Thyroid gland (tissue), 4 donors: ENCODE measurements around the gene ANKRD34A. TPM values are rescaled to one million over a fixed set of nuclear protein-coding genes. Genes with fewer than 3 reads are reported as not detected.

Source experiments
- DNase-seq, 2 donors: peaks; one replicate each; pipeline ENCODE4 v3.0.0-alpha.2; 2019
- H3K27ac ChIP-seq, 3 donors: fragments of 200-600 bp; sonication (generic); 1 replicate in 2 of 3; 2 replicates in 1 of 3; pipeline ENCODE4 v1.5.1; 2016 to 2019; ENCODE audit warnings: mild to moderate bottlenecking in 1 of 3, moderate library complexity in 1 of 3
- H3K27me3 ChIP-seq: fragments of 200-600 bp; sonication (generic); one replicate; pipeline ENCODE4 v1.5.1; 2019
- H3K36me3 ChIP-seq, 2 donors: fragments of 200-600 bp; sonication (generic); one replicate each; pipeline ENCODE4 v1.5.1; 2016 to 2019
- H3K4me1 ChIP-seq, 2 donors: fragments of 200-600 bp; sonication (generic); one replicate each; pipeline ENCODE4 v1.5.1; 2017 to 2019
- H3K4me3 ChIP-seq, 3 donors: fragments of 200-600 bp; sonication (generic); replicated peaks in 1 of 3; 1 replicate in 2 of 3; 2 replicates in 1 of 3; pipeline ENCODE4 v1.5.1; 2016; ENCODE audit warnings: mild to moderate bottlenecking in 1 of 3
- H3K9me3 ChIP-seq: fragments of 200-600 bp; sonication (generic); one replicate; pipeline ENCODE4 v1.5.1; 2017
- CTCF ChIP-seq, 6 experiments: fragments of 200-600 bp in 3 of 6; fragments of 450-650 bp in 3 of 6; sonication (generic) in 3 of 6; IDR thresholded peaks; one replicate each; pipeline ENCODE4 v1.5.1; 2016 to 2019; ENCODE audit warnings: antibody characterized with exemption in 6 of 6, mild to moderate bottlenecking in 2 of 6, inconsistent platforms in 1 of 6, moderate library complexity in 1 of 6
- POLR2A ChIP-seq, 2 donors: fragments of 450-650 bp; IDR thresholded peaks; one replicate each; pipeline ENCODE4 v1.6.1; 2017; ENCODE audit warnings: antibody characterized with exemption in 2 of 2, mild to moderate bottlenecking in 2 of 2, moderate library complexity in 1 of 2
- WGBS, 2 donors: methylation state at CpG; one replicate each; pipeline ENCODE4 v1.1.5; 2017; 5-methylcytosine and 5-hydroxymethylcytosine counted together
- intact Hi-C: fragments of 100-400 bp; cut with DNase I; formaldehyde crosslinking; loops from one replicate; pipeline ENCODE4 v1.15.1; 2023
- total RNA-seq, 4 donors: library from RNA; depleted of rRNA; stranded (reverse); fragments of >200 nt; gene quantifications; one replicate each; pipeline ENCODE4 v1.2.3, GENCODE V29; 2016

ANKRD34A gene
- total RNA-seq, 4 donors from 2014 or later, result 0.13 to 2.0 (median 0.97) TPM

GRCh38 chr1:145962157-145963102 lies 1.9 kb downstream of the ANKRD34A start:
- peak; percentile 53 to 56 for DNase-seq
- no peaks in the 10 kb centered on the region for H3K27me3 ChIP-seq
- WGBS, 2 donors, result 13 to 15% methylated on average over 20 of the region's 36 CpGs
- H3K36me3 ChIP-seq, result no peaks in the 10 kb centered on the region
- H3K9me3 ChIP-seq, result no peaks in the 10 kb centered on the region
- H3K4me1 ChIP-seq, result peaks cover 22 to 32% of the 10 kb centered on the region in 2 donors
- H3K4me3 ChIP-seq, result peak overlapping the region in 2 of 3 donors; percentile 61 to 73
- no peak for TF ChIP-seq CTCF (IDR thresholded peaks at IDR 0.05)
- no peak for TF ChIP-seq POLR2A (IDR thresholded peaks at IDR 0.05)
- intact Hi-C loops, result loop anchor here (10.0 kb wide), 1 partner anchor 52 kb away; no protein-coding TSS in a partner anchor
- peak overlapping the region; percentile 63 to 75 (median 73) for H3K27ac ChIP-seq

- peak; percentile 49 to 57 for DNase-seq
- WGBS, 2 donors, result 2% methylated on average over 13 to 17 of the region's 57 CpGs
These were observed 2.8 kb downstream of the ANKRD34A start for GRCh38 chr1:145961425-145962156.

GRCh38 chr1:145961109-145961424 lies 3.3 kb downstream of the ANKRD34A start:
- H3K36me3 ChIP-seq, result no peaks in the 10 kb centered on the region
- intact Hi-C loops, result loop anchor here (10.0 kb wide), 1 partner anchor 54 kb away; no protein-coding TSS in a partner anchor
- peaks cover 27 to 42% of the 10 kb centered on the region in 2 donors for H3K4me1 ChIP-seq
- H3K27ac ChIP-seq, result peak overlapping the region; percentile 78 to 84 (median 82)
- H3K4me3 ChIP-seq, result peak overlapping the region; percentile 49 to 73 (median 61)
- H3K9me3 ChIP-seq, result no peaks in the 10 kb centered on the region
- H3K27me3 ChIP-seq, result no peaks in the 10 kb centered on the region
- TF ChIP-seq POLR2A (IDR thresholded peaks at IDR 0.05) (no peak), CTCF (IDR thresholded peaks at IDR 0.05) (no peak)
- no peak for DNase-seq
- WGBS, 2 donors, result 0 to 2% methylated on average over 8 to 13 of the region's 22 CpGs

More at GRCh38 chr1:145961425-145962156, 2.8 kb downstream of the ANKRD34A start:
- H3K27me3 ChIP-seq, result no peaks in the 10 kb centered on the region
- TF ChIP-seq POLR2A (IDR thresholded peaks at IDR 0.05) (no peak), CTCF (IDR thresholded peaks at IDR 0.05) (no peak)
- H3K9me3 ChIP-seq, result no peaks in the 10 kb centered on the region
- peak overlapping the region; percentile 49 to 73 (median 61) for H3K4me3 ChIP-seq
- no peaks in the 10 kb centered on the region for H3K36me3 ChIP-seq
- H3K4me1 ChIP-seq, result peaks cover 25 to 36% of the 10 kb centered on the region in 2 donors
- intact Hi-C loops, result loop anchor here (10.0 kb wide), 1 partner anchor 53 kb away; no protein-coding TSS in a partner anchor
- peak overlapping the region in 2 of 3 donors; percentile 82 to 84 for H3K27ac ChIP-seq

- peak; percentile 81 to 82 for DNase-seq
- 0% methylated on average over 5 to 28 of the region's 44 CpGs for WGBS, 2 donors
These were observed 3.8 kb downstream of the ANKRD34A start for GRCh38 chr1:145960468-145961108.

More at GRCh38 chr1:145960468-145961108, 3.8 kb downstream of the ANKRD34A start:
- peak in 1 of 2 donors; percentile 82 for TF ChIP-seq POLR2A (IDR thresholded peaks at IDR 0.05)
- peak in 5 of 6 experiments; percentile 4 to 32 (median 13) for TF ChIP-seq CTCF (IDR thresholded peaks at IDR 0.05)
- Histone ChIP-seq H3K27ac (peak overlapping the region; percentile 78 to 84 (median 82)), H3K9me3 (no peaks in the 10 kb centered on the region), H3K4me3 (peak overlapping the region; percentile 49 to 73 (median 61)), H3K4me1 (peaks cover 29 to 46% of the 10 kb centered on the region in 2 donors), H3K36me3 (no peaks in the 10 kb centered on the region), H3K27me3 (no peaks in the 10 kb centered on the region)
- intact Hi-C loops, result loop anchor here (10.0 kb wide), 1 partner anchor 54 kb away; no protein-coding TSS in a partner anchor
